ENCODE measurements around the gene PDAP1. TPM values are rescaled to one million over a fixed set of nuclear protein-coding genes. Genes with fewer than 3 reads are reported as not detected.

PDAP1 gene
- total and polyA plus RNA-seq, 10 of the 15 experiments (the other 5 are each of a cell fraction or from before 2014, with no cell fraction given) = 6.6 to 200 (median 87.7) TPM

DNA sequence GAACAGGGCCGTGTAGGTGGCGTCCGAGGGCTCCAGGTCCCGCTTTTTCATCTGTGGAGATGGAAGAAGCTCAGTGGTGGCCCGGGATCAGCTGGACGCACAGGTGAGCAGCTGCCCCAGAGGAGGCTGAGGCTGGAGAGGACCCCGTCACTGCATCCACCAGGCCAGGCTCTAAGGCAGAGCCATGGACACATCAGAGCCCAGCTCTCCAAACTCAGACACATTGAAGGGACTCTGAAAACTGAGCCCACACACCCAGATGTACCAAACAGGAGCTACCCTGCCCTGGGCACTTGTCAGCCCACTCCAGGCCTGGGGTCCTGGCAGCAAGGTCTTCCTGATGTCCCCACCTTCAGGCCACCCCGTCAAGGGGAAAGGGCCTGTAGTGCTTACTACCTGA lies 21.4 kb upstream of the PDAP1 start (continued):
- no peak for TF ChIP-seq RUNX3 (IDR thresholded peaks at IDR 0.05; ENCODE audit: low read length)
- TF ChIP-seq RAD21 (IDR thresholded peaks at IDR 0.05; ENCODE audit: insufficient read depth, low read depth, low read length) = no peak
- TF ChIP-seq, protein P1, sequence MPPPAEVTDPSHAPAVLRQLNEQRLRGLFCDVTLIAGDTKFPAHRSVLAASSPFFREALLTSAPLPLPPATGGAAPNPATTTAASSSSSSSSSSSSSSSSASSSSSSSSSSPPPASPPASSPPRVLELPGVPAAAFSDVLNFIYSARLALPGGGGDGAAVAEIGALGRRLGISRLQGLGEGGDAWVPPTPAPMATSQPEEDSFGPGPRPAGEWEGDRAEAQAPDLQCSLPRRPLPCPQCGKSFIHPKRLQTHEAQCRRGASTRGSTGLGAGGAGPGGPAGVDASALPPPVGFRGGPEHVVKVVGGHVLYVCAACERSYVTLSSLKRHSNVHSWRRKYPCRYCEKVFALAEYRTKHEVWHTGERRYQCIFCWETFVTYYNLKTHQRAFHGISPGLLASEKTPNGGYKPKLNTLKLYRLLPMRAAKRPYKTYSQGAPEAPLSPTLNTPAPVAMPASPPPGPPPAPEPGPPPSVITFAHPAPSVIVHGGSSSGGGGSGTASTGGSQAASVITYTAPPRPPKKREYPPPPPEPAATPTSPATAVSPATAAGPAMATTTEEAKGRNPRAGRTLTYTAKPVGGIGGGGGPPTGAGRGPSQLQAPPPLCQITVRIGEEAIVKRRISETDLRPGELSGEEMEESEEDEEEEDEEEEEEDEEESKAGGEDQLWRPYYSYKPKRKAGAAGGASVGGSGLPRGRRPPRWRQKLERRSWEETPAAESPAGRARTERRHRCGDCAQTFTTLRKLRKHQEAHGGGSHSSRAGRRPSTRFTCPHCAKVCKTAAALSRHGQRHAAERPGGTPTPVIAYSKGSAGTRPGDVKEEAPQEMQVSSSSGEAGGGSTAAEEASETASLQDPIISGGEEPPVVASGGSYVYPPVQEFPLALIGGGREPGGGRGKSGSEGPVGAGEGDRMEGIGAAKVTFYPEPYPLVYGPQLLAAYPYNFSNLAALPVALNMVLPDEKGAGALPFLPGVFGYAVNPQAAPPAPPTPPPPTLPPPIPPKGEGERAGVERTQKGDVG (CRISPR knock-in tag; IDR thresholded peaks at IDR 0.05) = no peak
- no peak for TF ChIP-seq ZNF384 (IDR thresholded peaks at IDR 0.05; ENCODE audit: borderline replicate concordance, low read depth, low read length)
- TF ChIP-seq TCF3 (IDR thresholded peaks at IDR 0.05; ENCODE audit: borderline replicate concordance, insufficient read depth, low read depth, low read length) = no peak

DNA sequence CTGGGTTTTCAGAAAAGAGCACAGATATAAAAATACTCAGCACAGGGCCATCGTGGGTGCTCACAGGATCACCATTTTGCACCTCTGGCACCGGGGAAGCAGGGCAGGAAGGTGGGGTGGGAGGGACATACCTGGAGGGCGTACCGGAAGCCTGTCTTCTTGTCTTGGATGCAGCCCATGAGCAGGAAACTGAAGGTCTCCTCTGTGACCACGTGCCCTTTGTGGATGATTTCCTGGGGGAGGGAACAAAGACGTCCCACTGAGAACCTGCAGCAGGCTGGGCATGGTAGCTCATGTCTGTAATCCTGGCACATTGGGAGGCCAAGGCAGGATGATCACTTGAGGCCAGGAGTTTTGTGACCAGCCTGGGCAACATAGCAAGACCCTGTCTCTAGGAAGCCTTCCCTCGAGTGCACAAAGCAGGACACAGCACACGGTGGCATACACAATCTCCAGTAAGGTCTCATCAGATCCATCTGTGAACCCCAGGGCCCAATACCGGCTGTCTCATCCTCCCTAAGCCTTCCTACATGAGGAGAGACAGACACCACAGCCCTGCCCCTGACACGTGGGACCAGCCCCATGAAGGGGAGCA lies 20.7 kb upstream of the PDAP1 start:
- H3K27ac ChIP-seq (ENCODE audit: control insufficient read depth, insufficient read depth) = no peak overlapping the region
- H3K36me3 ChIP-seq (ENCODE audit: control insufficient read depth in 2 of 2, insufficient read depth in 2 of 2, low read length in 1 of 2) = peaks cover 7 to 16% of the 10 kb centered on the region in 2 experiments; a peak in 3 of 4 replicates
- H3K9ac ChIP-seq (ENCODE audit: control insufficient read depth, insufficient read depth, low read length) = no peak overlapping the region
- no peak overlapping the region for H3K4me2 ChIP-seq (ENCODE audit: control insufficient read depth, insufficient read depth)
- intact Hi-C loops (cut with micrococcal nuclease; ENCODE audit: unreplicated experiment) = no loop called here
- ChIA-PET CTCF (no interaction called here), SMC1A (ENCODE audit: uncharacterized antibody, unreplicated experiment) (no interaction called here), RAD21 (ENCODE audit: unreplicated experiment) (no interaction called here), POLR2A (no interaction called here)
- BruUV-seq (replicated peaks) = no TSS peak
- 70% methylated on average over 10 of the region's 10 CpGs for whole genome bisulfite sequencing (ENCODE audit: insufficient coverage, insufficient replicate concordance, low lambda C conversion rate, missing lambda C conversion rate)
- no peaks in the 10 kb centered on the region for H3K9me3 ChIP-seq (replicated peaks; ENCODE audit: control insufficient read depth, insufficient read depth, low read length)
- H3K79me2 ChIP-seq (ENCODE audit: control insufficient read depth, insufficient read depth, low read length) = no peaks in the 10 kb centered on the region
- TF ChIP-seq MYB (IDR thresholded peaks at IDR 0.05; ENCODE audit: borderline replicate concordance, low read depth, low read length) (no peak), IRF4 (IDR thresholded peaks at IDR 0.05; ENCODE audit: low read depth, low read length) (no peak), CHD1 (IDR thresholded peaks at IDR 0.05; ENCODE audit: low read depth, low read length) (no peak), YY1 (IDR thresholded peaks at IDR 0.05; ENCODE audit: low read depth, low read length) (no peak), TBL1XR1 (IDR thresholded peaks at IDR 0.05; ENCODE audit: low read depth, low read length) (no peak), LARP7 (IDR thresholded peaks at IDR 0.05) (no peak), RAD21 (IDR thresholded peaks at IDR 0.05; ENCODE audit: insufficient read depth, low read depth, low read length) (no peak), MXI1 (IDR thresholded peaks at IDR 0.05; ENCODE audit: low read depth, low read length) (no peak)
- TF ChIP-seq, protein P2, sequence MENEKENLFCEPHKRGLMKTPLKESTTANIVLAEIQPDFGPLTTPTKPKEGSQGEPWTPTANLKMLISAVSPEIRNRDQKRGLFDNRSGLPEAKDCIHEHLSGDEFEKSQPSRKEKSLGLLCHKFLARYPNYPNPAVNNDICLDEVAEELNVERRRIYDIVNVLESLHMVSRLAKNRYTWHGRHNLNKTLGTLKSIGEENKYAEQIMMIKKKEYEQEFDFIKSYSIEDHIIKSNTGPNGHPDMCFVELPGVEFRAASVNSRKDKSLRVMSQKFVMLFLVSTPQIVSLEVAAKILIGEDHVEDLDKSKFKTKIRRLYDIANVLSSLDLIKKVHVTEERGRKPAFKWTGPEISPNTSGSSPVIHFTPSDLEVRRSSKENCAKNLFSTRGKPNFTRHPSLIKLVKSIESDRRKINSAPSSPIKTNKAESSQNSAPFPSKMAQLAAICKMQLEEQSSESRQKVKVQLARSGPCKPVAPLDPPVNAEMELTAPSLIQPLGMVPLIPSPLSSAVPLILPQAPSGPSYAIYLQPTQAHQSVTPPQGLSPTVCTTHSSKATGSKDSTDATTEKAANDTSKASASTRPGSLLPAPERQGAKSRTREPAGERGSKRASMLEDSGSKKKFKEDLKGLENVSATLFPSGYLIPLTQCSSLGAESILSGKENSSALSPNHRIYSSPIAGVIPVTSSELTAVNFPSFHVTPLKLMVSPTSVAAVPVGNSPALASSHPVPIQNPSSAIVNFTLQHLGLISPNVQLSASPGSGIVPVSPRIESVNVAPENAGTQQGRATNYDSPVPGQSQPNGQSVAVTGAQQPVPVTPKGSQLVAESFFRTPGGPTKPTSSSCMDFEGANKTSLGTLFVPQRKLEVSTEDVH (IDR thresholded peaks at IDR 0.05; ENCODE audit: low read depth, partially characterized antibody) = no peak
- TF ChIP-seq, protein P3, sequence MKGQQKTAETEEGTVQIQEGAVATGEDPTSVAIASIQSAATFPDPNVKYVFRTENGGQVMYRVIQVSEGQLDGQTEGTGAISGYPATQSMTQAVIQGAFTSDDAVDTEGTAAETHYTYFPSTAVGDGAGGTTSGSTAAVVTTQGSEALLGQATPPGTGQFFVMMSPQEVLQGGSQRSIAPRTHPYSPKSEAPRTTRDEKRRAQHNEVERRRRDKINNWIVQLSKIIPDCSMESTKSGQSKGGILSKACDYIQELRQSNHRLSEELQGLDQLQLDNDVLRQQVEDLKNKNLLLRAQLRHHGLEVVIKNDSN (IDR thresholded peaks at IDR 0.05; ENCODE audit: borderline replicate concordance, extremely low read length, insufficient read depth, low read depth, low read length) = no peak
- H3K4me1 ChIP-seq (ENCODE audit: control insufficient read depth, insufficient read depth, low read length) = no peaks in the 10 kb centered on the region
- ATAC-seq (no peak), FAIRE-seq (no peak), DNase-seq (ENCODE audit: low read depth, low spot score) (no peak)
- no peak overlapping the region for H3K4me3 ChIP-seq
- in situ Hi-C loops (cut with MboI) = no loop called here
- no peaks in the 10 kb centered on the region for H4K20me1 ChIP-seq (ENCODE audit: control insufficient read depth, insufficient read depth)
- no peak overlapping the region for H2AFZ ChIP-seq (ENCODE audit: control insufficient read depth, low read depth, low read length)
- no peaks in the 10 kb centered on the region for H3K27me3 ChIP-seq (replicated peaks in 1 of 2; ENCODE audit: control insufficient read depth in 2 of 2, insufficient read depth in 2 of 2, low read length in 1 of 2)
